GM13977 (cell line): ENCODE results near the gene CD2BP2.

Source experiments
- DNase-seq: peaks from one replicate; pipeline ENCODE4 v3.0.0; 2012; ENCODE audit warnings: low spot score
- in situ Hi-C: fragments of 300-500 bp; cut with MboI; formaldehyde crosslinking; loops from one replicate; pipeline ENCODE4 v1.12.0; 2022; ENCODE audit warnings: low sequenced_read_pairs, low pct_unique_long_range_greater_than_20kb, mixed read lengths, inconsistent platforms; ENCODE audit not compliant: unreplicated experiment
- TF ChIP-seq, protein P1 (sequence below): IDR thresholded peaks from 2 replicates; pipeline ENCODE4 v1.5.1; 2012; ENCODE audit warnings: mild to moderate bottlenecking, control low read depth; ENCODE audit not compliant: insufficient read depth; ENCODE audit errors: extremely low read depth, missing control alignments

CD2BP2 gene

GRCh38 chr16:30355954-30356308 is 823 bp upstream of the CD2BP2 start:
- no peak for DNase-seq
- in situ Hi-C loops, result no loop called here
- TF ChIP-seq, protein P1, sequence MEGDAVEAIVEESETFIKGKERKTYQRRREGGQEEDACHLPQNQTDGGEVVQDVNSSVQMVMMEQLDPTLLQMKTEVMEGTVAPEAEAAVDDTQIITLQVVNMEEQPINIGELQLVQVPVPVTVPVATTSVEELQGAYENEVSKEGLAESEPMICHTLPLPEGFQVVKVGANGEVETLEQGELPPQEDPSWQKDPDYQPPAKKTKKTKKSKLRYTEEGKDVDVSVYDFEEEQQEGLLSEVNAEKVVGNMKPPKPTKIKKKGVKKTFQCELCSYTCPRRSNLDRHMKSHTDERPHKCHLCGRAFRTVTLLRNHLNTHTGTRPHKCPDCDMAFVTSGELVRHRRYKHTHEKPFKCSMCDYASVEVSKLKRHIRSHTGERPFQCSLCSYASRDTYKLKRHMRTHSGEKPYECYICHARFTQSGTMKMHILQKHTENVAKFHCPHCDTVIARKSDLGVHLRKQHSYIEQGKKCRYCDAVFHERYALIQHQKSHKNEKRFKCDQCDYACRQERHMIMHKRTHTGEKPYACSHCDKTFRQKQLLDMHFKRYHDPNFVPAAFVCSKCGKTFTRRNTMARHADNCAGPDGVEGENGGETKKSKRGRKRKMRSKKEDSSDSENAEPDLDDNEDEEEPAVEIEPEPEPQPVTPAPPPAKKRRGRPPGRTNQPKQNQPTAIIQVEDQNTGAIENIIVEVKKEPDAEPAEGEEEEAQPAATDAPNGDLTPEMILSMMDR, result no peak

- DNase-seq, result no peak
- TF ChIP-seq, protein P1, result no peak
- in situ Hi-C loops, result no loop called here
These were observed 525 bp downstream of the CD2BP2 start for GRCh38 chr16:30354423-30355143.

DNA sequence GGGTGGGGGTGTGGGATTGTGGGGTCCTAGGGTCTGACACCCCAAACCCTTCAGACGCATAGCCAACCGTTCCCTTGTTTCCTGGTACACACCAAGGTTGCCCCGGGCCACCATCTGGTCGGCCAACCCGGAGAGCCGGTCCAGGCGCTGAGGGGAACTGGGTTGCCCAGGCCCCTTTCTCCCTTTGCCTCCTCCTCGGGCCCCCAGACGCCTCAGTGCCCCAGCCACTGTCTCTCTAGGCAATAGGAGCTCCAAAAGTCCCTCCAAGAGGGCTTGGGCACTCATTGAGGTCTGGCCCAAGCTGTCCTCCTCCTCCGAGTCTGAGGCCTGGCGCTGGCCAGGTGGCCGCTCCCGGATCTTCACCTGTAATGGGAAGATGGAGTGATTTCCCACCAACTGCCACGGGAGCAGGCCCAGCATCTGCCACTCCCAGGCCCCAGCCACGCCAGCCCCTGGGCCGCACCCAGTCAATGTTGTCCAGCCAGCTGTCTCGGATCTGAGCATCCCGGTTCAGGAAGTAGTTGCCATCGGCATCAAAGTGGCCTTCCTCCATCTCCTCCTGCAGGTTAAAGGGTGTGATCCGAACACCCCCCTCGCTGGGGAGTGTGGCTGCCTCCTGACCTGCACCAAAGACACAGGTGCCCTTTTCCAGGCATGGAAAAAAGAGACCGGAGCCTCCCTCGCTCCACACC is 1.5 kb downstream of the CD2BP2 start:
- TF ChIP-seq, protein P1, result no peak
- in situ Hi-C loops, result no loop called here
- no peak for DNase-seq

DNA sequence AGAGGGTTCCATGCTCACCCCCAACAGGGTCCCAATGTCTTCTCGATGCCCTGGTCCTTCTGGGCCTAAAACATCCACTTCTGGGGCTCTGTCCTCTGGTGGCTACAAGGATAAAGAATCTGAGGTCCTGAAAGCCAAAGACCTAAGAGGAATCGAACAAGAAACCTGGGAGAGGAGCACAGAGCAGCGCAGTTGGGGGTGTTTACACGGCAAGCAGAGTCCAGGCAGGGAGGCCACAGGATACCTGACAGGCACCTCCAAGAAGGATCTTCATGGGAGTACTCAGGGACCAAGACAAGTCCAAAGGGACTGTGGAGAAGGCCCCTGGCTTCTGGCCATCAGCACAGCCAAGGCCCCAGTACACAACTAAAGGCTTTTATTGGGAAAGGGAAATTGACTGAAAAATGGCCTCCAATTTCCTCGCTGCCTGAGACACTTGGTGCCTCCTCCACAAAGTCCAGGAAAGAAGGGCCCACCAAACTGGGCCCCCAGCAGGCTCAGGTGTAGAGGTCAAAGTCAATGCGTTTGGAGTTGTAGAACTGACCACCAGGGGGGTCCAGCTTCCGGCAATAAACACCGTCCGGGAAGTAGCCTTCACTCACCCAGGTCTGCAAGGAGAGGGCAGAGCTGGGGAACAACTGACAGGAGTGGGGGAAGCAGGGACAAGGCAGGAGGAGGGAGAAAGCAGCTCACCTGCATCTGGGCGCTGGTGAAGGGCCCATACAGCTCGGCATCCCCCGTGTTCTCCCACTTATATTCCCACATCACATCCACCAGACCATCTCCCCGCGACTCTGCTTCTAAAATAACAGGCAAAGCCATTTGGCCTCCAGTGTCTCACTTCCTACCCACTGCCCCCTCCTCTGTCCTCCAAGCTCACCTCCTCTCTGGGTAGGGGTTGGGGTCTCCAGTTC is 2.4 kb downstream of the CD2BP2 start:
- DNase-seq, result no peak
- in situ Hi-C loops, result no loop called here
- TF ChIP-seq, protein P1, result no peak

DNA sequence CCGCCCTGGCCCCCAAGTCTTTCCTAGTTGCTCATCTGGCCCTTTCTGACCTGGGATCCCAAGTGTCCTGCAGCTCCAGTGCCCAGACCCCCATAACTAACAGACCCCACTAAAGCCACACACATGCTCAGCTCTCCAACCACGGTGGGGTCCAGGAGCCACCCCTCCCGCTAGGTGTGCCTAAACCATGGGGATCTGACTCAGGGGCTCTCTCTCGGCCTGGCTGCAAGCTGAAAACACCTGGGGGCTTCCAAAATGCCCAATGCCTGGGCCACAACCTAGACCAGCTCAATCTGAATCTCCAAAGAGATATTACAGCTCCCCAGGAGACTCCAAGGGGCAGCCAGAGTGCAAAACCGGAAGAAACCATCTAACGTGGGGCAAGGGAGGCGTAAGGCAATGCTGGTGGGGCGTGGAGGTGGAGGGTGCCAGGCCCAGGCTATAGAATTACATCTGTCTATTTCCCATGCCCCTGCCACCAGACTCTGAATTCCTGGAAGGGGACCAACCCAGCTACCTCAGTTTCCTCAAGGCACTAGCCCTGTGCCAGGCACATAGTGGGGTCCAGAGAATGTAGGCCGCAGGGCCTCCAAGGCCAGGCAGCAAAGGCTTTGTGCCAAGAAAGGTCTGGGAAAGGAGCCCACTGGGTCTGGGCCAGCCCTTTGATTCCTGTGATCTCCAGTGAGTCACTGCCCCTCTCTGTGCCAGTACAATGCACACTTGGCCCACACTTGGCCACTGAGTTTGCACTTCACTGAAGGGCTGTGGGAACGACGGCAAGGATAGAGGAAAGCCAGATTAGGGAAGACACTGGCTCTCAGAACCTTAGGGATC is 3.3 kb downstream of the CD2BP2 start:
- TF ChIP-seq, protein P1, result no peak
- DNase-seq, result no peak
- in situ Hi-C loops, result no loop called here

GRCh38 chr16:30351001-30351441 is 4.1 kb downstream of the CD2BP2 start:
- TF ChIP-seq, protein P1, result no peak
- no peak for DNase-seq
- in situ Hi-C loops, result no loop called here
